HG02610 (cell line): ENCODE results near the gene FAM83C.

ENCODE experiments used
- ATAC-seq: cut with Tn5 transposase; IDR thresholded peaks from one replicate; pipeline ENCODE4 v1.9.1; 2021; ENCODE audit warnings: mild to moderate bottlenecking, moderate library complexity; ENCODE audit not compliant: unreplicated experiment

Gene FAM83C

GRCh38 chr20:35300469-35301262, 8.4 kb upstream of the FAM83C start:
- no peak for ATAC-seq

- no peak for ATAC-seq
These were observed 7.6 kb upstream of the FAM83C start for GRCh38 chr20:35299780-35300179.

- no peak for ATAC-seq
These were observed 6.0 kb upstream of the FAM83C start for GRCh38 chr20:35298264-35298663.

GRCh38 chr20:35297740-35298139, 5.5 kb upstream of the FAM83C start:
- ATAC-seq, result no peak

- no peak for ATAC-seq
These were observed 4.9 kb upstream of the FAM83C start for GRCh38 chr20:35297155-35297554.

- no peak for ATAC-seq
These were observed 3.9 kb upstream of the FAM83C start for GRCh38 chr20:35296101-35296554.

- no peak for ATAC-seq
These were observed 3.4 kb upstream of the FAM83C start for GRCh38 chr20:35295674-35296073.

- ATAC-seq, result no peak
These were observed 2.8 kb upstream of the FAM83C start for GRCh38 chr20:35295058-35295457.

- ATAC-seq, result no peak
These were observed 2.1 kb upstream of the FAM83C start for GRCh38 chr20:35294293-35294685.

GRCh38 chr20:35293303-35294292, 1.4 kb upstream of the FAM83C start:
- ATAC-seq, result no peak

- ATAC-seq, result no peak
These were observed 470 bp upstream of the FAM83C start for GRCh38 chr20:35292504-35293285.

- no peak for ATAC-seq
These were observed 1.3 kb downstream of the FAM83C start for GRCh38 chr20:35290887-35291417.

- no peak for ATAC-seq
These were observed 1.9 kb downstream of the FAM83C start for GRCh38 chr20:35290186-35290886.

GRCh38 chr20:35288325-35289060, 3.7 kb downstream of the FAM83C start:
- ATAC-seq, result no peak

- ATAC-seq, result no peak
These were observed 4.5 kb downstream of the FAM83C start for GRCh38 chr20:35287509-35288324.

- ATAC-seq, result no peak
These were observed 5.2 kb downstream of the FAM83C start for GRCh38 chr20:35286899-35287508.

- no peak for ATAC-seq
These were observed 5.9 kb downstream of the FAM83C start for GRCh38 chr20:35286077-35286898.

GRCh38 chr20:35285806-35286076, 6.5 kb downstream of the FAM83C start:
- ATAC-seq, result no peak
